ENCODE results near the gene SOX8. TPM values are rescaled to one million over a fixed set of nuclear protein-coding genes. Genes with fewer than 3 reads are reported as not detected.
"Not testable (repeated sequence)": the region's sequence is repeated elsewhere in the genome, so short reads cannot be mapped to it uniquely, and the experiment has no call there.

The SOX8 gene
- total RNA-seq, 1 donor from 2014 or later, result 22.8 TPM

DNA sequence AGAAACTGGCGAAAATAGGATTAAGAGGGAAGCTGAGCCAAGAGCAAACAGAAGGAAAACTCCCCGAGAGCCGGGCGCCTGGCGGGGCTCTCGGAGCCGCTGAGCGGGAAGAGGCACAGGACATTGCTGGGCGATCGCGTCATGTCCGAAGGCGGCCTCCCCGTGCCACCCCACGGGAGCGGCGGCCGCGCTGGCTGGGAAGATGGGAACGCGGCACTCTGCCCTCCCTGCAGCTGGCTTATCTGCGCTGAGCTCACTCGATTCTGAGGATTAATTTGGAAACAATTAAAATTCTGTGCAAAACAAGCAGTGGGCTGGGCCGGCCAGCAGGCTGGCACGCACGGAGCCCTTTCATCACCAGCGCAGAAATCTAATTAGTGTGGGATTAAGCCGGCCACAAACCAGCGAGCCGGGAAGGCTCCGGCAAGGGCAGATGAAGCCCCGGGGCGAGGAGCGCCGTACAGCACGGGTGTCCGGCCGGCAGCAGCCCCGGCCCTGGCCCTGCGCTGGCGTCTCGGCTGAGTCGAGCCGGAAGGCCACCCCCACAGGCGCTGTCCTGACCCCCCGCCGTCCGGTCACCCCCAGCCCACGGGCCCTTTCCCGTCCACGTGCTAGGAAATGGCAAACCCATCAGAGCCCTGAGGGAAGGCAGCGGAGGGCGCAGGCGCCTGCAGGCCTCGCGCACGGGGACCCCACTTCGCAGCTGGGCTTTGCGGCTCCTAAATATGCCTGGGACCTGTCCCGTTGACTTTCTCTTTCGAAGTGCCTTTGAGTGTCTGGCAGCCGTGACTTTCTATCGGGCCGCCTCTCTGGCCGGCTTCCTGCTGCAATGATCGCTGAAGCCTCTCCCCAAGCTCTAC is 37.9 kb downstream of the SOX8 start:
- FAIRE-seq (no peak), DNase-seq (ENCODE audit: low spot score in 2 of 2) (peak; percentile 79 to 86)

DNA sequence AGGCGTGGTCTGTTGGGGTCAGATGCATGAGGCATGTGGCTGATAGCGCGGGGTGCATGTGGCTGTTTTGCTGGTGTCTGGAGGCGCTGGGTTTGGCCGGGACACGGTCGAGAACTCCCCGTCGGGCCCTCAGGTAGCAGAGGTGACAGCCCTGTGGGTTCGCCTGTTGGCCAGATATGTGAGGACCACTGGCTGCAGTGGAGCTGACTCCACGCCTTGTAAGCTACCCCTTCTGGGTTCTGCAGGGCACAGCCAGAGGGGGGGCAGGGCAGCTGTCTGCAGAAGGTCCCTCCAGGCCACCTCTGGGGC is 38.5 kb downstream of the SOX8 start:
- no peak for FAIRE-seq
- no peak for DNase-seq (ENCODE audit: low spot score in 2 of 2)

DNA sequence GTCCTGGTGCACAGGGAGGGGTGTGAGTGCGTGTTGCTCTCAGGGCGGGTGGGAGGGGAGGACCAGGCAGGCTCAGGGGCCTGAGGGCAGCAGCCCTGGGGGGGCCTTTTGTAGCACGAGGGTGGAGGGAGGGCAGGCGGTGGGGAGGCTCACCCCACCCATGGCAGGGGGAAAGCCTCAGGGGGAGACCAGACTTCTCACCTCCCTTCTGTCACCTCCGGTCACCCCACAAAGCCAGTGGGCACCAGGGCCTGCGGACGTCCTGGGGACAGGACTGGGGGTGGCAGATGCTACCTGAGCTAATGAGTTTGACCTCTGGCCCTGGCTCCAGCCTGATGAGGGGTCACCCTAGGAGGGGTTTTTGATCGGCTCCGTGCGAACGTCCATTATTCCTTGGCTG is 39.0 kb downstream of the SOX8 start:
- DNase-seq (ENCODE audit: low spot score in 2 of 2) (no peak), FAIRE-seq (no peak)

DNA sequence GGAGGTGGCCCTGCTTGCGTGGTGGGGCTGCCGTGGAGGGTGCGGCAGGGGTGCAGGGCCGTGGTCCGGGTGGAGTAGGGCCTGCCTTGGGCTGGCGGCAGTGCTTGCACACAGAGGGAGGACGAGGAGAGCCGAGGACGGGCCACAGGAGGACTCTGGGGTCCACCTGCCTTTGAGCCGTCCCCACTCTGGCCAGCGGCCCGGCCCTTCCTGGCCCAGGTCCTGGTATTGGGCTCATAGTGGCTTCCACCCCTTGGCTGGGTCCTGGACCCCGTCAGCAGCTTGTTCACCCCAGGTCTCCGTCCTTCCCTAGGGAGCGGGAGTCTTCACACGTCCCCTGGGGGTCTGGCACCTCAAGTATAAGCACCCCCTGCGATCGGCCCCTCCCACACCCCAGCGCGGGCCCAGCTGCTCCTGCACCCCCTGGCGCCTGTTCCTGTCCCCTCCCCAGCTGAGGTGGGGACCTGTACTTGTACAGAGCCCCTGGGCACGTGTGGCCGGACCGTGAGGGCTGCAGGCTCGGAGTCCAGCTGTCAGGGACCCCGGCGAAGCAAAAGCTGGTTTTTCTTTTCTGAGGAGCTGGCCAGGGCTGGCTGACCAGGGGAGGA is 40.1 kb downstream of the SOX8 start:
- DNase-seq (ENCODE audit: low spot score in 2 of 2), result no peak
- no peak for FAIRE-seq

DNA sequence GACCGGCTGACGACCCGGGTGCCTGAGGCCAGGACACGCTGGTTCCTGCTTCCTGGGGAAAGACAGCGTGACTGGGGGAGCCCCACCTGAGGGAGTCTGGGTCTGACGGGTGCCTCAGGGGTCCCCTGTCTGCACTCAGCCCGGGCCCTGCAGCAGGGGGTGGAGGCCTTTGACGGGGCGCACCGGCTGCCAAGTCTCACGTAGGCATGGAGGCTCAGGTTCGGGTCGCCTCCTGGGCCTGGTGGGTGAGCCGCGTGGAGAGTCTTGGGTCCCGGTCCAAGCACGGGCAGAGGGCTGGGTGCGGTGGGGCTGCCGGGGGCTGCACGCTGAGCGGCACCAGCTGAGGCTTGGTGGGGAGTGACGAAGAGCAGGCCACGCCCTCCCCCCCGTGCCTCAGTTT is 40.9 kb downstream of the SOX8 start:
- FAIRE-seq, result no peak
- no peak for DNase-seq (ENCODE audit: low spot score in 2 of 2)

DNA sequence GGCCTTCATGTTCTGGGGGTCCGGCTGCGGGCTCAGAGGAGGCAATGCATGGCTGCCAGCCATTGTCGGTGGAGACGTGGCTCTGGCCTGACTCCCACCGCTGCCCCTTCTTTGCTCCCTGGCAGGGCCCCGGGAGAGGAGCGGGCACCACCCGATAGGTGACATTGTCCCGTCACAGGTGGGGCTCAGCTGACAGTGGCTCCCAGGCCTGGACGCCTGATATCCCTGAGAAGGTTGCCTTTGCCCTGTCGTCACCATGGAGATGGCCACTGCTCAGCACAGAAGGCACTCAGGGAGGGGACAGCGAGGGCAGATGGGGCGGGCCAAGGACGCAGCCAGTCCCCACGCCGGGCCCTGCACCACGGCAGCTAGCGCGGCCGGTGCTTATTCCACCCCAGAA is 42.6 kb downstream of the SOX8 start:
- DNase-seq (ENCODE audit: low spot score in 2 of 2) (no peak), FAIRE-seq (no peak)

DNA sequence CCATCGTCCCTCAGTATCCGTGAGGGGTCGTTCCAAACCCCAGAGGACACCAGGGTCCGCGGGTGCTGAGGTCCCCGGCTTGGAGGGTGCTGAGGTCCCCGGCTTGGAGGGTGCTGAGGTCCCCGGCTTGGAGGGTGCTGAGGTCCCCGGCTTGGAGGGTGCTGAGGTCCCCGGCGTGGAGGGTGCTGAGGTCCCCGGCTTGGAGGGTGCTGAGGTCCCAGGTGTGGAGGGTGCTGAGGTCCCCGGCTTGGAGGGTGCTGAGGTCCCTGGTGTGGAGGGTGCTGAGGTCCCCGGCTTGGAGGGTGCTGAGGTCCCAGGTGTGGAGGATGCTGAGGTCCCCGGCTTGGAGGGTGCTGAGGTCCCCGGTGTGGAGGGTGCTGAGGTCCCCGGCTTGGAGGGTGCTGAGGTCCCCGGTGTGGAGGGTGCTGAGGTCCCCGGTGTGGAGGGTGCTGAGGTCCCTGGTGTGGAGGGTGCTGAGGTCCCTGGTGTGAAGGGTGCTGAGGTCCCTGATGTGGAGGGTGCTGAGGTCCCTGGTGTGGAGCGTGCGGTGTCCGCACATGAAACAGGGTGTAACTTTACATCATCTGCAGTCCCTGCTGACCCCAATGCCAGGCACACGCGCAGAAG is 43.7 kb downstream of the SOX8 start:
- FAIRE-seq, result not testable (repeated sequence)

DNA sequence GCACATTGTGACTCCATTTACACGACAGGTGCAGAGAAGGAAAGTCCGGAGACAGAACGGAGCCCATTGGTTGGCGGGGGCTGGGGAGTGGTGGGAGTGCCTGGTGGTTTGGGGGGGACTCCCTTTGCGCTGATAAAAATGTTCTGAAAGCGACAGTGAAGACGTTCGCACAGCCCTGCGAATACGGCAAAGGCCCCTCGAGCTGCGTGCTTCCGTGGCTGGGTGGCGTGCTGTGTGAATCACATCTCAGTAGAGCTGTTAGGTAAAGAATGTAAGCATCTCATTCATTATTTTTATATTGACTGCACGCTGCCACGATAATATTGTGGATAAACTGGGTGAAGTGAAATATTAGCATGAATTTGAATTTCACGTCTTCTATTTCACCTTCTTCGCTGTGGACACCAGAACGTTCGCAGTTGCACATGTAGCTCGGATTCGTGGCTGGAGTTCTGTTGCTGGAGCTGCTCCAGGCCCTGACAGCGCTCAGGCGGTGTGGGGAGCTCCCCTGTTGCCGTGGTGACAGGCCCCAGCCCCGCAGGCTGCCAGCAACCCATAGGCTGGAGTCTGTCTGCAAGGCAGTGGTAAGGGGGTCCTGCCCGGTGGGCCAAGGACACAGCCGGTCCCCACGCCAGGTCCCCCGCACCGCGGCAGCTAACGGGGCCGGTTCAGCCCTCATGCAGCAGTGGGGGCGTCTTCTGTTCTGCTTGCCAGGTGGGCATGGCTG is 44.6 kb downstream of the SOX8 start:
- FAIRE-seq (no peak), DNase-seq (ENCODE audit: low spot score in 2 of 2) (peak in 1 of 2 donors; percentile 72)

More for the DNA sequence above, 43.7 kb downstream of the SOX8 start:
- not testable (repeated sequence) for DNase-seq (ENCODE audit: low spot score in 2 of 2)

DNA sequence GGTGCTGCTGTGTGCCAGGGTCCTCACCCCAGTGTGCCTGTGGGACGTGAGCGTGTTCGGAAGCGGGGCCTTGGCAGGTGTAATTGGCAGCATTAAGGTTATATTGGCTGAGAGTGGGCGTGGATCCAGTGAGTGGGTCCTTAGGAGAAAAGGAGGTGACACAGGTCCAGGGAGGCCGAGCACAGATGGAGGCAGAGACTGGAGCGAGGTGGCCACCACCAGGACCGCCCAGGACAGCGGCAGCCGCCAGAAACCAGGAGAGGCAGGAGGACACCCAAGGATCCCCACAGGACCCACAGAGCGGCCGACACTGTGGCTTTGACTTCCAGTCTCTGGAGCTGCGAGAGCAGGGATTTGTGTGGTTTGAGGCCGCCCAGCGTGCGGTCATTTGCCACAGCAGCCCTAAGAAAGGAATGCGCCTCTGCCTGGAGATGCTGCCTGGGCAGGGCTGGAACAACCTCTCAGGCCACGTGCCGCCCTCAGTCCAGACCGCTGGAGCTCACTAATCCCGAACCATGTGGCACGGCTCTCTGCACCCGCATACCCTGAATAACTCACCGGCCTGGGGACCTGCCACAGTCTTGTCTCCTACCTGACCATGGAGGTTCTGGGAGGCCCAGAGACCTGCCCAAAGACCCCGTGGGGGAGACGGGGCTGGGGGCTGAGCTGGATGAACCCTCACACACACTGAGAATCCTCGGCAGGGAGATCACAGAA is 45.4 kb downstream of the SOX8 start:
- no peak for DNase-seq (ENCODE audit: low spot score in 2 of 2)
- FAIRE-seq, result no peak

DNA sequence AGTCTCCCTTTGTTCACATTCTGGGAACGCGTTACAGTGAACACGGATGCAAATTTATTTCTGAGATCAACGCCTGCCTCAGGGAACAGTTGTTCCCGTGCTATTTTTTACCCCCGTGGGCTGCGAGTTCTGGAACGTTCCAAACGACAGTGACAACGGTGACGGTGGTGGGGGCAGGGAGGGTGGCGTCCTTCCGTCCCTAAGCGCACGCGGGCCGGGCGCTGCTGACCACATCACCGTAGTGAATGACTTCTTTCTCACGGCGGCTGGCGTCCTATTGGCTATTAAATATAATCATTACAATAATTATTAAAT is 45.9 kb downstream of the SOX8 start:
- FAIRE-seq (no peak), DNase-seq (ENCODE audit: low spot score in 2 of 2) (peak in 1 of 2 donors; percentile 68)

DNA sequence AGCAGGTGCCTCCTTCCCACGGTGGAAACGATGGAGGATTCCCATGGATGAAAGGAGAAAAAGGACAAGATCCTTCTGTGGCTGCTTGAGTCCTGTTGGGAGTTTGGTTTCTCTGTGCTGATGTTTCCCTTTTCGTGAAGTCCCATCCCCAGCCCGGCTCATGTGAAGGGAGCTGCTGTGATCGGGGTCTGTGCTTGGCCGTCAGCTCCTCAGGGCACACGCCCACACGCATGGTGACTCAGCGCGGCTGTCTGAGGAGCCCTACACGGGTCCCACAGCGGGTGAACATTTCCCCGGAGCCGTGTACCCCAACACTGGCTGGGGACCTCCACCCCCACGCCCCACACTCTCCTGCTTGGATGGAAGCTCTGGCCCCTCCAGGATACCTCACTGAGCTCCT is 46.5 kb downstream of the SOX8 start:
- FAIRE-seq, result no peak

DNA sequence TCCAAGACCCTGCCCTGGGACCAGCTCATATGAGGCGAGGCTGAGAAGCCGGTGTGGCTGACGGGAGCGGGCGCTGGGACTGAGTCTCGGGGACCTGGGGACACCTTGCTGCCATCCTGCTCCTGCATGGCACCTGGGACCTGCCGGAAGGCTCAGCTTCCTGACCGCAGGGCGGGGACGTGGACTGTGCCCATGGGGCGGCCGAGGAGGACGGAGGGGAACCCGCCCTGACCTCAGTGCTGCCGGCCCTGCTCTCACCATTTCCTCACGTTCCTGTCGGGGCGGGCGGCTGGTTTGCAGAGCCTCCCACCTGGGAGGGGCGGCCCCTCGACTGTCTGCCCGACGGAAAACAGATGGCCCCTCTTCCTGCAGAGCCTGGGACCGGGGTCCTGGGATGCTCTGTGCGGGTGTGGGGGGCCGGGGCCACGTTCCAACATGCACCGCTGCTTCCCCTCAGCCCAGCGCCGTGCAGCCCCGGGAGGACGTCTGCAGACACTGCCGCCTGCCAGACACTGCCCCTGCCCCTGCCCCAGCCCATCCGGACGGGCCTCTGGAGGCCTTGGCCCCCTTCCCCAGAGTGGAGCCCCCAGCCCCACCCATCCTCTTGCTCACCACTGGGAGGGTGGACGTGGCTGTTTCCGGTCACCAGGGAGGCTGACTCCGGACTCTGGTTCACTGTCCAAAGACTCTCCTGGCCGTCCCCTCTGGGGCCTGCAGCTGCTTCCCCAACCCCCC is 47.1 kb downstream of the SOX8 start:
- FAIRE-seq (no peak), DNase-seq (ENCODE audit: low spot score in 2 of 2) (no peak)

More for the DNA sequence above, 46.5 kb downstream of the SOX8 start:
- no peak for DNase-seq (ENCODE audit: low spot score in 2 of 2)

DNA sequence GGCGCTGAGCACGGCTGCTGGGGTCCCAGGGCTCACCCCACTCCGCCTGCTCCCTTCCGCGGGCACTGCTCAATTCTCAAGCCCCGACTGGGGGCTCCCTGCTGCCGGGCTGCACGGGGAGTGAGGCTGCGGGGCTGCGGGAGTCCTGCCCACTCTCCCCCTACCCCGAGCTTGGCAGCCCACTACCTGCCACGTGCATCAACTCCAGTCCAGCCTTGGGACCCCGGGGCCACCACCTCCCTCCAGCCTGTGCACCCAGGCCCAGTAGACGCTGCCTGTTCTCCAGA is 47.6 kb downstream of the SOX8 start:
- FAIRE-seq, result no peak
- DNase-seq (ENCODE audit: low spot score in 2 of 2), result no peak

DNA sequence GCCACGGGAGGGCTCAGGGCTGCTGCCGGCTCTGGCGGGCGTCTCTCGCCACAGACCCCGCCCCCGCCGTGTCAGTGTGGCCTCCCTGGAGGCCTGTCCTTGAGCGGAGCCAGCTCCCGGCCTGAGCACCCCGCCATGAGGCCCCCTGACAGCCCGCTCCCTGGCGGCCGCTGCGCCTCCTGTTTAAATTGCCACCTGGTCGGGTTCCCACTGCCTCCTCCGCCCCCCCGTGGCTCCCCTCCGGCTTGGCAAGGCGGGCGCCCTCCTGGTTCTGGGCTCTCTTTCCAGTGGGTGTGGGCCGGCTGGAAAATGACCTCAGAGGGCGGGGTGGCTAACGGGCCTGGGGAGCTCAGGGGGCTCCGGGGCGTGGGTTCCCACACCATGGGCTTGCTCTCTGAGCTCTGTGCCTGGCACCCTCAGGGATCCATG is 48.9 kb downstream of the SOX8 start:
- DNase-seq (ENCODE audit: low spot score in 2 of 2) (no peak), FAIRE-seq (no peak)

DNA sequence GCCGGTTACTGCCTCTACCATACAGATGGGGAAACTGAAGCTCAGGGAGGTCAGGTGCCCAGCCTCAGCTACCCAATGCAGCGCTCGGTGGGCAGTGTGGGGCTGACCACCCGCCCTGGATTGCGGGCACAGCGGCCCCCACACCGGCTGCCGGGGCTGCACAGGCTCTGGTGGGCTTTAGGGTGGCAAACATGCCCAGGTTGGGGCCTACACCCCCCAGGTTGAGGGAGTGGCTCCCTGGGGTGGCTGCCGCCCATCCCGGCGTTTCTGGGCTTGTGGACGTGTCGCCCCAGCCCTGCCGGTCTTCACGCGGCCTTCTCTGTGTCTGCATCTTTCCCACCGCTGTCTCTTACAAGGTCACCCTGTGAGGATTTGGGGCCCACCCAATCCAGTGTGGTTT is 50.1 kb downstream of the SOX8 start:
- FAIRE-seq (no peak), DNase-seq (ENCODE audit: low spot score in 2 of 2) (no peak)

DNA sequence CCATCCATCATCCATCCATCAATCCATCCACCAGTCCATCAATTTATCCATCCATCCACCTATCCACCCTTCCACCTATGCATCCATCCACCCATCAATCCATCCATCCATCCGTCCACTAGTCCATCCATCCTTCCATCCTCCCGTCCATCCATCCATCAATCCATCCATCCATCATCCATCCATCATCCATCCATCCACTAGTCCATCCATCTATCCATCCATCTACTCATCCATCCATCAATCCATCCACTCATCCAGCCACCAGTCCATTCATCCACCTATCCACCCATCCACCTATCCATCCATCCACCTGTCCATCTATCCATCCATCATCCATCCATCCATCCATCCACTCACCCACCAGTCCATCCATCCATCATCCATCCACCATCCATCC is 51.0 kb downstream of the SOX8 start:
- FAIRE-seq, result no peak
- no peak for DNase-seq (ENCODE audit: low spot score in 2 of 2)

DNA sequence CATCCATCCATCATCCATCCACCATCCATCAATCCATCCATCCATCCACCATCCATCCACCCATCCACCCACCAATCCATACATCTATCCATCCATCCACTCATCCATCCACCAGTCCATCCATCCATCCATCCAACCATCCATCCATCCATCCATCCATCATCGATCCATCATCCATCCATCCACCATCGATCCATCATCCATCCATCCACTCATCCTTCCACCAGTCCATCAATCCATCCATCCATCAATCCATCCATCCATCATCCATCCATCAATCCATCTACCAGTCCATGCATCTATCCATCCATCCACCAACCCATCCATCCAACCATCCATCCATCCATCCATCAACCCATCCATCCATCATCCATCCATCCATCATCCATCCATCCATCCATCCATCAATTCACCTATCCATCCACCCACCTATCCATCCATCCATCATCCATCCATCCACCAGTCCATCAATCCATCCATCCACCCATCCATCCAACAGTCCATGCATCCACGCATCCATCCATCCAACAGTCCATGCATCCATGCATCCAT is 51.6 kb downstream of the SOX8 start:
- no peak for FAIRE-seq

DNA sequence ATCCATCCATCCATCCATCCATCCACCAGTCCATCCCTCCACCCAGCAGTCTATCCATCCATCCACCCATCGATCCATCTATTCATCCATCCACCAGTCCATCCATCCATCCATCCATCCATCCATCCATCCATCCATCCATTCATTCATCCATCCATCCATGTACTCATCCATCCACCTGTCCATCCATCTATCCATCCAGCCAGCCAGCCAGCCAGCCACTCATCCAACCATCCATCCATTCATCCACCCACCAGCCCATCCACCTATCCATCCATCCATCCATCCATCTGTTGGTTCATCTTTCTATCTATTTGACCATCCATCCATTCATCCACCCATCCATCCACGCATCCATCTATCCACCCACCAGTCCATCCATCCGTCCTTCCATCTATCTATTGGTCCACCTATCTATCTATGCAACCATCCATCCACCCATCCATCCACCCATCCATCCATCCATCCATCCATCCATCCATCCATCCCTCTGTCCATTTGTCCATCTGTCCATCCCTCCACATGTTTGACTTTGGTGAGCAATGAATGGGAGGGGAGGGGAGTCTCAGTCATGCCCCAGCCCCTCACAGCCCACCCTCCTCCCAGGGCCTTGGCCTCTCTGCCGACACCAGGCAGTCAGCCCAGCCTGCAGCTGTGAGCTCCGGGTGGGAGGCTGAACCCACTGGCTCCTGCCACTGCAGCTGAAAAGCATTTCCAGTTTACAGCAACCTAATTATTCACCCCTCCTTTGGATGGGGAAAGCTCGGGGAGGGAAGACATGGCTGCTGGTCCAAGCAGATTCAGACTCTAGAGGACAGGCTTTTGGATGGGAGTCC is 52.9 kb downstream of the SOX8 start:
- DNase-seq (ENCODE audit: low spot score in 2 of 2), result peak in 1 of 2 donors; percentile 75
- FAIRE-seq, result no peak

More for the DNA sequence above, 51.6 kb downstream of the SOX8 start:
- no peak for DNase-seq (ENCODE audit: low spot score in 2 of 2)

DNA sequence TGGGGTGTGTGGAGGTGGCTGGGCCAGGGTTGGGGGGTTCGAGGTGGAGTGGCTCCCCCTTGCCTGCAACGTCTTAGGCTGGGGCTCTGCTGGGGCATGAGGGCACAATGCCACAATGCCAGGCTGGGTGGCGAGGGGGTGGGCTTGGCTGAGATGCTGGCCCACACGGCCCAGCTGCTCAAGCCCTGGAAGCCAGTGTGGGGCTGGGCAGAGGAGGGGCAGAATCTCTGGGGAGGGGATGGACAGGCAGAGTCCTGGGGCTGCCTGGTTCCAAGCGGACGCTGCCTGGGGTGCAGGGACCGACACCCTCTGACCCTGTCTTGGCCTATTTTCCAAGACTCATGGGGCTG is 53.5 kb downstream of the SOX8 start:
- FAIRE-seq, result no peak

More for the DNA sequence above, 53.5 kb downstream of the SOX8 start:
- DNase-seq (ENCODE audit: low spot score in 2 of 2), result peak in 1 of 2 donors; percentile 76
